ENCODE measurements around the gene NAT9.

NAT9 gene

GRCh38 chr17:74767111-74767516, 9.0 kb downstream of the NAT9 start:
- FAIRE-seq (no peak), DNase-seq (ENCODE audit: insufficient read length, low spot score) (no peak)
- no peak for TF ChIP-seq POLR2AphosphoS5 (IDR thresholded peaks at IDR 0.05; ENCODE audit: low read depth, low read length)
- no peak for TF ChIP-seq PAX5 (IDR thresholded peaks at IDR 0.05; ENCODE audit: insufficient read depth, low read length, severe bottlenecking)
- TF ChIP-seq POLR2A (IDR thresholded peaks at IDR 0.05; ENCODE audit: low read depth, low read length) = no peak
- no peak for TF ChIP-seq TAF1 (IDR thresholded peaks at IDR 0.05; ENCODE audit: low read depth, low read length)
- TF ChIP-seq SPI1 (IDR thresholded peaks at IDR 0.05; ENCODE audit: low read depth, low read length) = no peak
- no peak for TF ChIP-seq POU2F2 (IDR thresholded peaks at IDR 0.05; ENCODE audit: low read depth, low read length)

DNA sequence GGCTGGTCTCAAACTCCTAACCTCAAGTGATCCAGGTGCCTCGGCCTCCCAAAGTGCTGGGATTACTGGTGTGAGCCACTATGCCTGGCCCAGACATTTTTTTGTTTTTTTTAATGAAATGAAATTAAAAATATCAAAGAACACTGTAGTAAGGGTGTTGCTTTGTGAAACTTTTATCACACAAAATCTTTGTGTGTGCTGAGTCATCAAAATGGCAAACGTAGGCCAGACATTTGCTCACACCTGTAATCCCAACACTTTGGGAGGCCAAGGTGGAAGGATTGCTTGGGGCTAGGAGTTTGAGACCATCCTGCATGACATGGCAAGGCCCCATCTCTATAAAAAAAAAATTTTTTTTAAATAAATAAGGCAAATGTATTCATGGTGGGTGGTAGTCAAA, 9.7 kb downstream of the NAT9 start:
- TF ChIP-seq SPI1 (IDR thresholded peaks at IDR 0.05; ENCODE audit: low read depth, low read length) (no peak), PAX5 (IDR thresholded peaks at IDR 0.05; ENCODE audit: insufficient read depth, low read length, severe bottlenecking) (no peak), TAF1 (IDR thresholded peaks at IDR 0.05; ENCODE audit: low read depth, low read length) (no peak), POU2F2 (IDR thresholded peaks at IDR 0.05; ENCODE audit: low read depth, low read length) (no peak), POLR2AphosphoS5 (IDR thresholded peaks at IDR 0.05; ENCODE audit: low read depth, low read length) (no peak), POLR2A (IDR thresholded peaks at IDR 0.05; ENCODE audit: low read depth, low read length) (no peak)
- FAIRE-seq (no peak), DNase-seq (ENCODE audit: insufficient read length, low spot score) (no peak)

GRCh38 chr17:74764751-74765286, 11.3 kb downstream of the NAT9 start:
- FAIRE-seq = no peak
- no peak for TF ChIP-seq POLR2AphosphoS5 (IDR thresholded peaks at IDR 0.05; ENCODE audit: low read depth, low read length)
- no peak for TF ChIP-seq POLR2A (IDR thresholded peaks at IDR 0.05; ENCODE audit: low read depth, low read length)
- TF ChIP-seq SPI1 (IDR thresholded peaks at IDR 0.05; ENCODE audit: low read depth, low read length) = no peak
- no peak for TF ChIP-seq TAF1 (IDR thresholded peaks at IDR 0.05; ENCODE audit: low read depth, low read length)
- no peak for TF ChIP-seq POU2F2 (IDR thresholded peaks at IDR 0.05; ENCODE audit: low read depth, low read length)
- TF ChIP-seq PAX5 (IDR thresholded peaks at IDR 0.05; ENCODE audit: insufficient read depth, low read length, severe bottlenecking) = no peak
- no peak for DNase-seq (ENCODE audit: insufficient read length, low spot score)

- TF ChIP-seq PAX5 (IDR thresholded peaks at IDR 0.05; ENCODE audit: insufficient read depth, low read length, severe bottlenecking) (no peak), POLR2AphosphoS5 (IDR thresholded peaks at IDR 0.05; ENCODE audit: low read depth, low read length) (no peak), POU2F2 (IDR thresholded peaks at IDR 0.05; ENCODE audit: low read depth, low read length) (no peak), TAF1 (IDR thresholded peaks at IDR 0.05; ENCODE audit: low read depth, low read length) (no peak), SPI1 (IDR thresholded peaks at IDR 0.05; ENCODE audit: low read depth, low read length) (no peak), POLR2A (IDR thresholded peaks at IDR 0.05; ENCODE audit: low read depth, low read length) (no peak)
- FAIRE-seq (no peak), DNase-seq (ENCODE audit: insufficient read length, low spot score) (no peak)
Observed at GRCh38 chr17:74763565-74764387, 12.4 kb downstream of the NAT9 start.

DNA sequence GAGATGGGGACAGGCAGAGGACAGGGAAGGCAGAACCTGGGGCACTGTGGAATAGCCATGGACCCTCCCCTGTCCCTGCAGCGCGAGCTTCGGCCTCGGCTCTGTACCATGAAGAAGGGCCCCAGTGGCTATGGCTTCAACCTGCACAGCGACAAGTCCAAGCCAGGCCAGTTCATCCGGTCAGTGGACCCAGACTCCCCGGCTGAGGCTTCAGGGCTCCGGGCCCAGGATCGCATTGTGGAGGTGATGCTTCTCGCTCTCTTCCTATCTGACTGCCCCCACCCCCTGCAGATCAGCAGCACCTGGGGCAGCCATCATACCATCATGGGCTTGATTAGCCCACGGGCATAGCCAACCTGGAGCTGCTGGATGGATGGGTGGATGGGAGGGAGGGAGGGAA, 14.2 kb downstream of the NAT9 start:
- FAIRE-seq (no peak), DNase-seq (ENCODE audit: insufficient read length, low spot score) (no peak)
- TF ChIP-seq POU2F2 (IDR thresholded peaks at IDR 0.05; ENCODE audit: low read depth, low read length) = no peak
- no peak for TF ChIP-seq POLR2A (IDR thresholded peaks at IDR 0.05; ENCODE audit: low read depth, low read length)
- no peak for TF ChIP-seq POLR2AphosphoS5 (IDR thresholded peaks at IDR 0.05; ENCODE audit: low read depth, low read length)
- no peak for TF ChIP-seq SPI1 (IDR thresholded peaks at IDR 0.05; ENCODE audit: low read depth, low read length)
- no peak for TF ChIP-seq TAF1 (IDR thresholded peaks at IDR 0.05; ENCODE audit: low read depth, low read length)

DNA sequence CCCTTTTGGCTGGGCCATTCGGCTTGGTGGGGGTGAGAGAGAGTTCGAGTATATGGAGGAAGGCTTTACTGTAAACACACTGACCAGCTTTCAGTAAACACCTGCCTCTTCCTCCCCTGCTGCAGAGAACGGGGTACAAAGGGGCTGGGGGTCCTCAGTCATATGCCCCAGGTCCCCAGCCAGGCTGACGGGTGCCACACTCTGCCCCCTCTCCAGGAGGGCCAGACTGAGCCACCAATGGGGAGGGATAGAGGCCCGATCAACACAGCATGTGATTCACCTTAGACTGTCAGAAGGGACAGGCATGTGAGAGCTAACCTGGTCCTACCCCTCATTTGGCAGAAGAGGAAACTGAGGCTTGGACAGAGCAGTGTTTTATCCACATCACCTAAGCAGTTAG, 14.7 kb downstream of the NAT9 start:
- no peak for DNase-seq (ENCODE audit: insufficient read length, low spot score)
- no peak for FAIRE-seq
- TF ChIP-seq SPI1 (IDR thresholded peaks at IDR 0.05; ENCODE audit: low read depth, low read length) = no peak
- no peak for TF ChIP-seq POU2F2 (IDR thresholded peaks at IDR 0.05; ENCODE audit: low read depth, low read length)
- no peak for TF ChIP-seq POLR2AphosphoS5 (IDR thresholded peaks at IDR 0.05; ENCODE audit: low read depth, low read length)

- FAIRE-seq = no peak
- no peak for DNase-seq (ENCODE audit: insufficient read length, low spot score)
Observed at GRCh38 chr17:74760404-74761105, 15.6 kb downstream of the NAT9 start.

GRCh38 chr17:74759941-74760340, 16.2 kb downstream of the NAT9 start:
- DNase-seq (ENCODE audit: insufficient read length, low spot score) (no peak), FAIRE-seq (no peak)

More at GRCh38 chr17:74760404-74761105, 15.6 kb downstream of the NAT9 start:
- no peak for TF ChIP-seq SPI1 (IDR thresholded peaks at IDR 0.05; ENCODE audit: low read depth, low read length)
- TF ChIP-seq TAF1 (IDR thresholded peaks at IDR 0.05; ENCODE audit: low read depth, low read length) = no peak
- TF ChIP-seq POLR2AphosphoS5 (IDR thresholded peaks at IDR 0.05; ENCODE audit: low read depth, low read length) = no peak
- no peak for TF ChIP-seq PAX5 (IDR thresholded peaks at IDR 0.05; ENCODE audit: insufficient read depth, low read length, severe bottlenecking)
- no peak for TF ChIP-seq POLR2A (IDR thresholded peaks at IDR 0.05; ENCODE audit: low read depth, low read length)
- no peak for TF ChIP-seq POU2F2 (IDR thresholded peaks at IDR 0.05; ENCODE audit: low read depth, low read length)

GRCh38 chr17:74759243-74759801, 16.8 kb downstream of the NAT9 start:
- DNase-seq (ENCODE audit: insufficient read length, low spot score) = peak; percentile 78
- FAIRE-seq = peak; percentile 93
- TF ChIP-seq POU2F2 (IDR thresholded peaks at IDR 0.05; ENCODE audit: low read depth, low read length) = no peak
- TF ChIP-seq POLR2A (IDR thresholded peaks at IDR 0.05; ENCODE audit: low read depth, low read length) = no peak
- no peak for TF ChIP-seq TAF1 (IDR thresholded peaks at IDR 0.05; ENCODE audit: low read depth, low read length)
- TF ChIP-seq POLR2AphosphoS5 (IDR thresholded peaks at IDR 0.05; ENCODE audit: low read depth, low read length) = no peak
- TF ChIP-seq SPI1 (IDR thresholded peaks at IDR 0.05; ENCODE audit: low read depth, low read length) = no peak
- TF ChIP-seq PAX5 (IDR thresholded peaks at IDR 0.05; ENCODE audit: insufficient read depth, low read length, severe bottlenecking) = no peak

More at GRCh38 chr17:74759941-74760340, 16.2 kb downstream of the NAT9 start:
- TF ChIP-seq POLR2AphosphoS5 (IDR thresholded peaks at IDR 0.05; ENCODE audit: low read depth, low read length) = no peak
- no peak for TF ChIP-seq TAF1 (IDR thresholded peaks at IDR 0.05; ENCODE audit: low read depth, low read length)
- TF ChIP-seq SPI1 (IDR thresholded peaks at IDR 0.05; ENCODE audit: low read depth, low read length) = no peak
- no peak for TF ChIP-seq POLR2A (IDR thresholded peaks at IDR 0.05; ENCODE audit: low read depth, low read length)
- no peak for TF ChIP-seq POU2F2 (IDR thresholded peaks at IDR 0.05; ENCODE audit: low read depth, low read length)
- TF ChIP-seq PAX5 (IDR thresholded peaks at IDR 0.05; ENCODE audit: insufficient read depth, low read length, severe bottlenecking) = no peak

Measured in GM12891 (cell line).